ENCODE results near the gene FIGN. TPM values are rescaled to one million over a fixed set of nuclear protein-coding genes. Genes with fewer than 3 reads are reported as not detected.

FIGN gene
- polyA plus RNA-seq, 1 donor from 2014 or later, result 0.71 TPM

DNA sequence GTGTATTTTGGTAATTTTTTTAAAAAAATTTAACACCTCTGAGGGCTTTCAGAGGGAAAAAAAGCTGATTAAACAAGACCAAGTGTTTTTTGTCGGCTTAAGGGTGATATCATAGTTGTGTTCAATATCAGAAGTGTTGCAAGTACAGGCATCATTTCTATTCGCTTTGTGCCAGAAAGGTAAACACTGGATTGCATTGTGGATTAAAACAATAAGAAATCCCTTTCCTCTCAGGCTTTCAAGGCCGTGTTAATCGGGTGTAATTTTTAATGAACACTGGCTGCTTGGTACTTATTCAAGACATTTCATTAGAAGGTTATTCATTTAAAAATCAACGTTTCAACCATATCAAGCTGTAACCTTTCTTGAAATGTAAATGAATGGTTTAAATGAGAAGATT, 18.3 kb downstream of the FIGN start:
- Histone ChIP-seq H4K20me1 (ENCODE audit: insufficient read depth) (no peaks in the 10 kb centered on the region), H3K27ac (ENCODE audit: low read length) (peak overlapping the region; percentile 10), H3K9me2 (ENCODE audit: insufficient read depth, low read length) (no peaks in the 10 kb centered on the region), H3K79me2 (replicated peaks; ENCODE audit: insufficient read depth, low read length) (peaks cover 27% of the 10 kb centered on the region), H3K36me3 (ENCODE audit: insufficient read depth, low read length) (no peaks in the 10 kb centered on the region), H3K4me2 (ENCODE audit: low read length) (no peak overlapping the region), H3K27me3 (ENCODE audit: insufficient read depth, low read depth, low read length) (peaks cover 26% of the 10 kb centered on the region), H3K9me3 (ENCODE audit: low read length) (no peaks in the 10 kb centered on the region), H3K4me3 (ENCODE audit: low read length) (peak overlapping the region; percentile 11), H2AFZ (ENCODE audit: low read depth, low read length) (no peak overlapping the region), H3K9ac (ENCODE audit: low read length) (no peak overlapping the region), H3F3A (ENCODE audit: insufficient read depth, low read length, poor library complexity, severe bottlenecking) (no peaks in the 10 kb centered on the region)
- TF ChIP-seq TAF1 (IDR thresholded peaks at IDR 0.05; ENCODE audit: low read depth), result no peak
- TF ChIP-seq, protein P1, sequence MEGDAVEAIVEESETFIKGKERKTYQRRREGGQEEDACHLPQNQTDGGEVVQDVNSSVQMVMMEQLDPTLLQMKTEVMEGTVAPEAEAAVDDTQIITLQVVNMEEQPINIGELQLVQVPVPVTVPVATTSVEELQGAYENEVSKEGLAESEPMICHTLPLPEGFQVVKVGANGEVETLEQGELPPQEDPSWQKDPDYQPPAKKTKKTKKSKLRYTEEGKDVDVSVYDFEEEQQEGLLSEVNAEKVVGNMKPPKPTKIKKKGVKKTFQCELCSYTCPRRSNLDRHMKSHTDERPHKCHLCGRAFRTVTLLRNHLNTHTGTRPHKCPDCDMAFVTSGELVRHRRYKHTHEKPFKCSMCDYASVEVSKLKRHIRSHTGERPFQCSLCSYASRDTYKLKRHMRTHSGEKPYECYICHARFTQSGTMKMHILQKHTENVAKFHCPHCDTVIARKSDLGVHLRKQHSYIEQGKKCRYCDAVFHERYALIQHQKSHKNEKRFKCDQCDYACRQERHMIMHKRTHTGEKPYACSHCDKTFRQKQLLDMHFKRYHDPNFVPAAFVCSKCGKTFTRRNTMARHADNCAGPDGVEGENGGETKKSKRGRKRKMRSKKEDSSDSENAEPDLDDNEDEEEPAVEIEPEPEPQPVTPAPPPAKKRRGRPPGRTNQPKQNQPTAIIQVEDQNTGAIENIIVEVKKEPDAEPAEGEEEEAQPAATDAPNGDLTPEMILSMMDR (IDR thresholded peaks at IDR 0.05; ENCODE audit: poor library complexity, severe bottlenecking), result no peak
- TF ChIP-seq, protein P2, sequence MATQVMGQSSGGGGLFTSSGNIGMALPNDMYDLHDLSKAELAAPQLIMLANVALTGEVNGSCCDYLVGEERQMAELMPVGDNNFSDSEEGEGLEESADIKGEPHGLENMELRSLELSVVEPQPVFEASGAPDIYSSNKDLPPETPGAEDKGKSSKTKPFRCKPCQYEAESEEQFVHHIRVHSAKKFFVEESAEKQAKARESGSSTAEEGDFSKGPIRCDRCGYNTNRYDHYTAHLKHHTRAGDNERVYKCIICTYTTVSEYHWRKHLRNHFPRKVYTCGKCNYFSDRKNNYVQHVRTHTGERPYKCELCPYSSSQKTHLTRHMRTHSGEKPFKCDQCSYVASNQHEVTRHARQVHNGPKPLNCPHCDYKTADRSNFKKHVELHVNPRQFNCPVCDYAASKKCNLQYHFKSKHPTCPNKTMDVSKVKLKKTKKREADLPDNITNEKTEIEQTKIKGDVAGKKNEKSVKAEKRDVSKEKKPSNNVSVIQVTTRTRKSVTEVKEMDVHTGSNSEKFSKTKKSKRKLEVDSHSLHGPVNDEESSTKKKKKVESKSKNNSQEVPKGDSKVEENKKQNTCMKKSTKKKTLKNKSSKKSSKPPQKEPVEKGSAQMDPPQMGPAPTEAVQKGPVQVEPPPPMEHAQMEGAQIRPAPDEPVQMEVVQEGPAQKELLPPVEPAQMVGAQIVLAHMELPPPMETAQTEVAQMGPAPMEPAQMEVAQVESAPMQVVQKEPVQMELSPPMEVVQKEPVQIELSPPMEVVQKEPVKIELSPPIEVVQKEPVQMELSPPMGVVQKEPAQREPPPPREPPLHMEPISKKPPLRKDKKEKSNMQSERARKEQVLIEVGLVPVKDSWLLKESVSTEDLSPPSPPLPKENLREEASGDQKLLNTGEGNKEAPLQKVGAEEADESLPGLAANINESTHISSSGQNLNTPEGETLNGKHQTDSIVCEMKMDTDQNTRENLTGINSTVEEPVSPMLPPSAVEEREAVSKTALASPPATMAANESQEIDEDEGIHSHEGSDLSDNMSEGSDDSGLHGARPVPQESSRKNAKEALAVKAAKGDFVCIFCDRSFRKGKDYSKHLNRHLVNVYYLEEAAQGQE (IDR thresholded peaks at IDR 0.05; ENCODE audit: borderline replicate concordance), result no peak
- no peak for TF ChIP-seq SMC3 (conservative IDR thresholded peaks at IDR 0.05; ENCODE audit: poor library complexity)
- TF ChIP-seq RAD21 (conservative IDR thresholded peaks at IDR 0.05), result no peak
- no peak for TF ChIP-seq MXI1 (conservative IDR thresholded peaks at IDR 0.05; ENCODE audit: poor library complexity, severe bottlenecking)
- no peak for TF ChIP-seq EZH2 (IDR thresholded peaks at IDR 0.05; ENCODE audit: borderline replicate concordance, insufficient read depth, low read length, poor library complexity, severe bottlenecking)
- TF ChIP-seq EP300 (conservative IDR thresholded peaks at IDR 0.05; ENCODE audit: poor library complexity, severe bottlenecking), result no peak
- TF ChIP-seq POLR2AphosphoS5 (IDR thresholded peaks at IDR 0.05), result no peak

DNA sequence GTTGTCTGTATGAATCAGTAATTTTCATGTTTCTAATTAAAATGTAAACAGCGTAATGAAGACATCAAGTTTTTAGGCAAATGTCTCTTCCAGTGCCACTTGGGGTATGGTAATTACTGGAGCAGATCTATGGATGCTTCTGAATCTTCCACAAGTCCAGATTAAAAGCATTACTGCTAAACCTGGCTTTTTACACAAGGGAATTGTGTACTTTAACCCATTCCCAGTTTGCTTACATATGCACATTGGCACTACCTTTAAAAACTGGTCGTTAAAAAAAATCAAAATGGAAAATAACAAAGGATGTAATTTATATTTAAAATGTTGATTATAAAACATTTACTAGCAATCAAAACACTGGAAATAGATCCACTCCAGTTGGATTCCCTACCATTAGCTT, 19.7 kb downstream of the FIGN start:
- H3K9ac ChIP-seq (ENCODE audit: low read length), result no peak overlapping the region
- H3K4me2 ChIP-seq (ENCODE audit: low read length), result no peak overlapping the region
- H4K20me1 ChIP-seq (ENCODE audit: insufficient read depth), result no peaks in the 10 kb centered on the region
- no peak overlapping the region for H2AFZ ChIP-seq (ENCODE audit: low read depth, low read length)
- TF ChIP-seq, protein P1 (IDR thresholded peaks at IDR 0.05; ENCODE audit: poor library complexity, severe bottlenecking), result no peak
- TF ChIP-seq EZH2 (IDR thresholded peaks at IDR 0.05; ENCODE audit: borderline replicate concordance, insufficient read depth, low read length, poor library complexity, severe bottlenecking) (no peak), POLR2AphosphoS5 (IDR thresholded peaks at IDR 0.05) (no peak), EP300 (conservative IDR thresholded peaks at IDR 0.05; ENCODE audit: poor library complexity, severe bottlenecking) (no peak), MXI1 (conservative IDR thresholded peaks at IDR 0.05; ENCODE audit: poor library complexity, severe bottlenecking) (no peak), SMC3 (conservative IDR thresholded peaks at IDR 0.05; ENCODE audit: poor library complexity) (no peak), TAF1 (IDR thresholded peaks at IDR 0.05; ENCODE audit: low read depth) (no peak), RAD21 (conservative IDR thresholded peaks at IDR 0.05) (no peak)
- TF ChIP-seq, protein P2 (IDR thresholded peaks at IDR 0.05; ENCODE audit: borderline replicate concordance), result no peak
- H3F3A ChIP-seq (ENCODE audit: insufficient read depth, low read length, poor library complexity, severe bottlenecking), result no peaks in the 10 kb centered on the region
- H3K27me3 ChIP-seq (ENCODE audit: insufficient read depth, low read depth, low read length), result peaks cover 21% of the 10 kb centered on the region
- no peak overlapping the region for H3K4me3 ChIP-seq (ENCODE audit: low read length)
- no peak overlapping the region for H3K27ac ChIP-seq (ENCODE audit: low read length)
- H3K79me2 ChIP-seq (replicated peaks; ENCODE audit: insufficient read depth, low read length), result peaks cover 22% of the 10 kb centered on the region
- H3K9me3 ChIP-seq (ENCODE audit: low read length), result no peaks in the 10 kb centered on the region
- H3K9me2 ChIP-seq (ENCODE audit: insufficient read depth, low read length), result no peaks in the 10 kb centered on the region
- H3K36me3 ChIP-seq (ENCODE audit: insufficient read depth, low read length), result no peaks in the 10 kb centered on the region
